AG09319 (cell line): Measurements from ENCODE around the gene LMX1B.

Experiments
- DNase-seq: peaks from one replicate; pipeline ENCODE4 v3.0.0-alpha.2; 2010; ENCODE audit warnings: low read depth; ENCODE audit errors: extremely low read depth
- CTCF ChIP-seq: IDR thresholded peaks from 2 replicates; pipeline ENCODE4 v1.5.1; 2011; ENCODE audit warnings: low read depth, mild to moderate bottlenecking, inconsistent platforms, low read length, moderate library complexity

Gene LMX1B

DNA sequence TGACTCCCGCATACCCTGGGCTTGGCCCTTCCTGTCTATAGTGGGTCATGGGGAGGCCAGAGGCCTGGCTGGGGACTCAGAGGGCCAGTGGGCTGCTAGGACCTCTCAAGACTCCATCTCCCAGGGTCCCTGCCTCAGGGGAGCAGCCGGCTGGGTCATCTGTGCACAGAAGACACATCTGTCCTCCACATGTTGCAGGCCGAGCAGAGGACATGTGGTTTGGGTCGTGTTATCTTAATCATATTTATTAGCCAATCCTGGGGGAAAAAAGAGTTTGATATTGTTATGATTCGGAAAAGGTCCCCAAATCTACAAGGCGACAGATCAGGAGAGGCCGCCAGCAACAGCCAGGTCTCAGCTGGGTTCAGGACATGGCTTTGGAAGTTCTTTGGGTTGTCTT is 14.4 kb downstream of the LMX1B start:
- DNase-seq, result no peak
- no peak for TF ChIP-seq CTCF

GRCh38 chr9:126628969-126629674 is 15.4 kb downstream of the LMX1B start:
- no peak for DNase-seq
- no peak for TF ChIP-seq CTCF

GRCh38 chr9:126630458-126631237 is 16.9 kb downstream of the LMX1B start:
- DNase-seq, result no peak
- TF ChIP-seq CTCF, result no peak

- DNase-seq, result no peak
- no peak for TF ChIP-seq CTCF
Observed at GRCh38 chr9:126631254-126631653, 17.5 kb downstream of the LMX1B start.

- DNase-seq, result no peak
- no peak for TF ChIP-seq CTCF
Observed at GRCh38 chr9:126633881-126634558, 20.3 kb downstream of the LMX1B start.

DNA sequence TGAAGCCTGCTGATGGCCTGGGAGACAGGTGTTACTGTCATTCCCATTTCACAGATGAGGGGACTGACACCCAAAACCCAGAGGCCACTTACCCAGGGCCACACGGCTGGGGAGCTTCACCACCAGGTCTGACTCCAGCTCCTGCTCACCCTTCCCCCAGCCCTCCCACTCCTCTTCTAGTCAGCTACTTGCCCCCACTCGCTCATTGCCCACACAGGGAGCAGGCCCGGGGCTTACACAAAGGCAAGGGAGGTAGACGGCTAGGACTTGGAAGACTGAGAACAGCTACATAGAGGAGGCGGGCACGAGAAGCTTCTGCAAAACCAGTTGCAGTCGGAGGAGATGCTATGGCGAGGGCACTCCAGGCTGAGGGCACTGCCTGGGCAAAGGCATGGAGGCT is 21.3 kb downstream of the LMX1B start:
- no peak for TF ChIP-seq CTCF
- no peak for DNase-seq
